ENCODE data around the gene COLEC12.
"Not testable (repeated sequence)": the region's sequence is repeated elsewhere in the genome, so short reads cannot be mapped to it uniquely, and the experiment has no call there.

COLEC12 gene

GRCh38 chr18:407191-407590, 93.3 kb downstream of the COLEC12 start:
- no peak for DNase-seq

GRCh38 chr18:406677-407076, 93.8 kb downstream of the COLEC12 start:
- no peak for DNase-seq

GRCh38 chr18:405006-405405, 95.5 kb downstream of the COLEC12 start:
- not testable (repeated sequence) for DNase-seq

GRCh38 chr18:404061-404636, 96.4 kb downstream of the COLEC12 start:
- no peak for DNase-seq

GRCh38 chr18:402129-402528, 98.4 kb downstream of the COLEC12 start:
- DNase-seq = no peak

- DNase-seq = no peak
Measured at GRCh38 chr18:400456-400855, 100.0 kb downstream of the COLEC12 start.

GRCh38 chr18:399631-400135, 100.8 kb downstream of the COLEC12 start:
- DNase-seq = no peak

- no peak for DNase-seq
Measured at GRCh38 chr18:398935-399630, 101.4 kb downstream of the COLEC12 start.

GRCh38 chr18:396556-396955, 103.9 kb downstream of the COLEC12 start:
- no peak for DNase-seq

GRCh38 chr18:396251-396555, 104.3 kb downstream of the COLEC12 start:
- no peak for DNase-seq

- DNase-seq = no peak
Measured at GRCh38 chr18:395456-396250, 104.8 kb downstream of the COLEC12 start.

- no peak for DNase-seq
Measured at GRCh38 chr18:394987-395362, 105.5 kb downstream of the COLEC12 start.

GRCh38 chr18:394262-394986, 106.1 kb downstream of the COLEC12 start:
- DNase-seq = no peak

- DNase-seq = no peak
Measured at GRCh38 chr18:393574-393957, 106.9 kb downstream of the COLEC12 start.

- DNase-seq = no peak
Measured at GRCh38 chr18:392928-393573, 107.5 kb downstream of the COLEC12 start.

GRCh38 chr18:390741-391478, 109.6 kb downstream of the COLEC12 start:
- DNase-seq = no peak

GRCh38 chr18:389658-390357, 110.7 kb downstream of the COLEC12 start:
- no peak for DNase-seq

GRCh38 chr18:388200-388599, 112.3 kb downstream of the COLEC12 start:
- no peak for DNase-seq

GRCh38 chr18:386994-387393, 113.5 kb downstream of the COLEC12 start:
- no peak for DNase-seq

- DNase-seq = no peak
Measured at GRCh38 chr18:384897-385296, 115.6 kb downstream of the COLEC12 start.

GRCh38 chr18:383135-383534, 117.4 kb downstream of the COLEC12 start:
- DNase-seq = no peak
